Activated naive CD4-positive, alpha-beta T cell treated with anti-CD3 and anti-CD28 coated beads, Interleukin-2, amount 50 U/mL, for 16 hours (primary cell): ENCODE results near the gene PACSIN2.
"Not testable (repeated sequence)": the region's sequence is repeated elsewhere in the genome, so short reads cannot be mapped to it uniquely, and the experiment has no call there.

Experiments used
- DNase-seq: peaks from one replicate; pipeline ENCODE4 v3.0.0-alpha.2; 2020

PACSIN2 gene

DNA sequence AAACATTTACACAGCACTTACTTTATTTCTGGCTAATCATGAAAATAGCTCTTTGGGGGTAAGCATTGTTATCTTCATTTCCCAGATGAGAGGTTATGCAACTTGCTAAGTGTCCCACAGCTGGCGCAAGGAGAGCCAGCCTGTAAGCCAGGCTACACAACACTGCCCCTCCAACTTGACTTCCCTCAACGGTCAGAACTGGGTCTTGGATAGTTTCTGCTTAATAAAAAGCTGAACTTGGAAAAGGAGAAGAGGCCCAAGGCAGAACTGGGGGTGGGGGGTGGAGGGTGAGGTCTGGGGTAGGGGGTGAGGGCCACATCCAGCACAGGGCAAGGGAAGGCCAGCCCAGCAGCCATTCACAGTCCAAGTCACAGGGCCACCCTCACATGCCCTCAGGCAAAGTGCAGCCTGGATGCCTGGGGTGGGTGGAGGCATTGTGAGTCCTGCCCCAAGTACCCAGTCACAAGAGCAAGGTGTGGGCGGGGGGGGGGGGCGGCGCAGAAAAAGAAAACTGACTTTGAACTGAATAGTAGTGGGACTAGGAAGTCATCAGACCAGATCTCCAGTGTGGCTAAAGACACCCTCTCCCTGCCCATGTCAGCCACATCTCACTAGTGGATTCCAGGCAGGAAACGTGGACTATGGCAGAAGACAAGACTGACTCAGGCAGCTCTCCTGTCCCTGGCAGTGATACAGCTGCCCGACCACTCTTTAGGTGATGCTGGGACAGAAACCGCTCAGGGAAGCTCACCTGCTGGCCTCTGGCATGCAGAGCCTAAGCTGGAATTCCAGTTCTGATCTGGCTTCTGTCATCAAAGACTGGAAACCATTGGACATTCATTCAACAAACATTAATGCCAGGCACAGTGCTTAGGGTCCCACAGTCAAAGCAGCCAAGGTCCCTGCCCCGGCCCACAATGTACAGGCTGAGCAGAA lies 52.4 kb downstream of the PACSIN2 start:
- DNase-seq = no peak

DNA sequence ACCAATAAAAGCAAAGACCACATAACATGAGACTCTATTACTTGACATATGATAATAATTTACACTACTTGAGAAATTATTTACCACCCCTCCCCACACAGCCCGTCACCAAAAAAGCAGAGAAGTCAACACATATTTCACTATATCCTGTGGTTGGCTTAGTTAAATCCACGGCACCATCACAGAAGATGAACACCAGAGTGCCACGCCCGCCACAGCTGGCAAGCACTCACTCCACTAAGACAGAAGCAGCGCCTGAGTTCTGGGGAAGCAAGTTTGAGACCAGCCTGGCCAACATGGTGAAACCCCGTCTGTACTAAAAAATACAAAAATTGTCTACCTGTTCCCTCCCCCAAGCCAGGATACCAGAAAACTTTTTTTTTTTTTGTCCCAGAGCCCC lies 53.1 kb downstream of the PACSIN2 start:
- no peak for DNase-seq

DNA sequence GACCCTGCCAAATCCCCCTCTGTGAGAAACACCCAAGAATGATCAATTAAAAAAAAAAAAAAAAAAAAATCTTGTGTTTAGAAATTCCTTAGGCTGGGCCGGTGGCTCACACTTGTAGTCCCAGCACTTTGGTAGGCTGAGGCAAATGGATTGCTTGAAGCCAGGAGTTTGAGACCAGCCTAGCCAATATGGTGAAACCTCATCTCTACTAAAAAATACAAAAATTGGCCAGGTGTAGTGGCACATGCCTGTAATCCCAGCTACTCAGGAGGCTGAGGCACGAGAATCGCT lies 53.6 kb downstream of the PACSIN2 start:
- DNase-seq = not testable (repeated sequence)

DNA sequence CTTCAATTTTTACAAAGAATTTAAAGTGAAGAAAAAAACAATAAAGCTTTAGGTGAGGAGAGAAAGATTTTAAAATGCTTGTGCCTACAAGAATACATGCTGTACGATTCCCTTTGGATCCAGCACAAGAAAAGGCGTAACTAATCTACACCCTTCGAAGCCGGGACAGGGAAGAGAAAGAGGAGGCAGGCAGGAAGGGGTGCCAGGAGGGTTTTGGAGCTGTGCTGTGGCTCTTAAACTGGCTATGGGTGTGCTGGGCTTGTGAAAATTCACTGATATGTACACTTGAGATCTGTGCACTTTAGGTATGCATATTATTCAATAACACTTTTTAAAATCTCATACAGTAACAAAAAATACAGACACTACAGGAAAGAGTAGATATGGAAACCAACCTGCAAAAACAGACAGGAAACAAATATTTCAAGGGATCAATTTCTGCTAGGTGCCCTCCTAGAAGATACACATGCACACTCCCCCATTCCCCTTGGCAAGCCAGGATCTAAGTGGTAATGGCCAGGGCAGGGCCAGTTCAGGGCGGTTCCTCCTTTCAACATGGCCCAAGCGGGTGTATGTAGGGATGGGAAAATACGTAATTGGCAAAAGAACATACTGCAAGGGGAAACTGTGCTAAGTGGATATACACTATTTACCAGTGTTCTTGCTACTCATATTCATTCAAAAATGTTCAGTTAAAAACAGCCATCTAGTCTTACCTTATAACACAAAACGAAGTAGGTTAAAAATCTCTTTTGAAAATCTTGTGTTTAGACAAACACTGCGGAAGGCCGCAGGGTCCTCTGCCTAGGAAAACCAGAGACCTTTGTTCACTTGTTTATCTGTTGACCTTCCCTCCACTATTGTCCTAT lies 54.2 kb downstream of the PACSIN2 start:
- DNase-seq = no peak

DNA sequence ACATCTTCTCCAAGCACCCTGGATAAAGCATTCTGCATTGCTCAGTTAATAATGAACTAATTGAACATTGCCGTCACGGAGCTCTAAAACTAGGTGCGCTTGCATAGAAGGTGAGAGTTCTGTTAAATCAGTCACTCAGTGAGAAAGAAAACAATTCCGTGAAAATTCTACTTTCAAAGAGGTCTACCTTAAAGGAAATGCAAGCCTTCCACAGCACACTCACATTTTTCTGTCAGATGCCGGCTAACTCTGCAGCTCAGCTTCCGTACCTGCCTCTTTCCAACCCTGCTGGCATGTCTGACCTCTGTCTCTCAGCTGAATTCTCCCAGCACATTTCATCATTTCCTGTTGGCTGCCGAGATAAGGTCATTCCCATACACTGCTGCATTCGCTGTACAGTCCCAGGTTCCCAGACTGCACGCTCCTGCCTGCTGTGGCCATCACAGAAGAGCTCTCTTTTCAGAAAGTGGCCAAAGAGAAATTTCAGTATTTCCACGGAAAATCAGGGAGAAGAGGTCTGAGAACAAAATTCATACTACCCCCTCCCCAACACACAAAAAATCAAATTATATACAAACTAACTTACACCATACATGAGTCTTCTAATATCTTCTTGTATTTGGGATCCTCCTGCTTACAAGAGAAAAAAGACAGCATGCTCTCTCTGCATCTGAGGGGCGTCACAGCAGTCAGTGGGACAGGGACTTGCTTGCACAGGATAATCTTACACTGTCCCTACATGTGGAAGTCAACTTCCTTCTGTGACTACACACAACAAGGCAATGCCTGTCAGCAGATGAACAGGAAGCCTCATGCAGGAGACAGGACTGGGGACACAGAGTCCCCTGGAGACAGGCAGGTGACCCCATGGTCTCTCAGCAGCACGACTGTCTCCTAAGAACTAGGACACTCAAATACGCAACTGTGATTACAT lies 55.1 kb downstream of the PACSIN2 start:
- DNase-seq = no peak

DNA sequence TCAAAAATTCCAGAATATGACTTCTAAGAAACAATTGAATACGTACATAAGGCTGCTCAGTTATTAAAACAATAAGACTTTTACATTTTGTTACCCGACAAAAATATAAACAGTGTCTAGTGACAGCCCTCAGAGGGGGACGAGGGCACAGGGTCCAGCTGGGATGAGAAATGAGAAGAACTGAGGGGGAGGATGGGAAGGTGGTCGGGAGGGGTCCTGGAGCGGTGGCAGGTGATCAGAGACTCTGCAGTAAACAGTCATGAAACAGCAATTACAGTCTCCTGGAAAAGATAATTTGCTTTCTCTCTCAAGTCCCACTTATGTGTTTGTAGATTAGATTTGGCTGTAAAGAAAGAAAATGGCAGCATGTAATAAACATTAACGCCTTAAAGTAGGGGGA lies 56.0 kb downstream of the PACSIN2 start:
- DNase-seq = no peak

DNA sequence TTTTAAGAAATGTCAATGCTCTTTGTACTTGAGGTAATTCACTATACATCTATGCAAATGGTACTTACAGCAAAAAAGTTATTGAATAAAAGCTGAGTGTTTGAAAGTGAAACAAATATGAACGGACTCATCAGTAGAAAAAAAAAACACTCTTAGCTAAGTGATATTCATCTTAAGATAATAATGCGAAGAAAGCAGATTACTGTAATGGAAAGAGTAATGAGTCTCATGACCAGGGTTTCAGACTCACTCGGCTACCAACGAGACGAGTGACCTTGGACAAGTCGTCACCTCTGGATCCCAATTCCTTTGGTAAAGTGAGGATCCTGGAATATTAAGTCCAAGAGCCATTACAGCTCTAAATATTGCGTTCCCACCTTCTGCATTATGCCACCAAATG lies 57.0 kb downstream of the PACSIN2 start:
- DNase-seq = no peak

DNA sequence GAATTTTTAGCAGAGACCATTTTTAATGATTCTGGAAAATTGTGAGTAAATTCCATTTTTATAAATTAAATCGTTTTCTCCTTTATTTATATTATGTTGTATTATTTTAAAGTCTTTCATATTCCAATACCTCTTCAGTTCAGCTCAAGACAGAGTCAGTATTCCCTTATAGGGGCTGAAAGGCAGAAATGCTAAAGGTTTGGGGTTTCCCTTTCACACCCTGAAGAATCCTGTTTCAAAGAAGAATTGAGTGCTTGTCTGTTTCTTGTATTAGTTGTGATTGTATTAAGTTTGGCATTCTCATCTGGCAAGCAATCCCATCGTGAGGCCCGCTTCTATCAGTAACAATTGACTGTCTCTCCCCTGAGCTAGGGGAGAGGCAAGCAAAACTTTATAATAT lies 57.4 kb downstream of the PACSIN2 start:
- no peak for DNase-seq

DNA sequence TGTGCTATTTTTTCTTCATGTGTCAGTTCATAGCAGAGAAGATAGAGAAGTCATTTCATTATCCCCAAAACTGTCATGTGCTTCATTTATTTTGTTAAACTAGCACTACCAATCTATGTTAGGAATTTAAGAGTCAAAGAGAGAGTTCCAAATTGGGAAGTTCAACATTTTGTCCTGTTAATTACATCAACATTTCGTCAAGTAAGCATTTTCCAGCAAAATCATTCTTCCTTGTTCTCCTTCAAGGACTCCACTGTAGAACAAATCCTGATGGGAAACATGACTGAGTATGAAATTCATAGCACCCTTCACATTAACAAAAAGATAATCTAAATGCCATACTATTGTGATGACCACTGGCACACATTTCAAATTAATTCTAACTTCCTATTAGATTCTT lies 59.1 kb downstream of the PACSIN2 start:
- DNase-seq = no peak

DNA sequence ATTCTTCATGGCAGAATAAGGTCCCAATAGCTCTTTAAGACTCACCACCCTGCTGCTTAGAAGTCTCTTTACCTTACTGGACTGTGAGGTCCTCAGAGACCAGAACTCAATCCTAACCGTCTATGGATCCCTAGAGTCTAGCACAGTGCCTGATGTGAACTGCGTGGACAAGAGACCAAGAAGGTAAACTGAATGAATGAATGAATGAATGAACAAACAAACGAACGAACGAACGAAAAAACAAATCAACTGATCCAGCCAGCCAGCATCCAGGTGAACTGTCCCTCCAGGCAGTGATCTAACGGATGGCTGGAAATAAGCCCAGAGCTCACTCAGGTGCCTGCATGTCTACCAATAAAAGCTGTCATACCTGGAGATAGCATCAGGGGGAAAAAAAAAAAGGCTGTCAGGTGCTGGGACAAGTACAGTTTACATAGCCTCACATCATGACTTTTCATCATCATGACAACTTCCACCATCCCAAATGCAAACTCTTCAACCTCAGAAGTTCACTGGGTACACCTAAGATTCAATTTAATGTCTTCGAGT lies 59.8 kb downstream of the PACSIN2 start:
- no peak for DNase-seq

DNA sequence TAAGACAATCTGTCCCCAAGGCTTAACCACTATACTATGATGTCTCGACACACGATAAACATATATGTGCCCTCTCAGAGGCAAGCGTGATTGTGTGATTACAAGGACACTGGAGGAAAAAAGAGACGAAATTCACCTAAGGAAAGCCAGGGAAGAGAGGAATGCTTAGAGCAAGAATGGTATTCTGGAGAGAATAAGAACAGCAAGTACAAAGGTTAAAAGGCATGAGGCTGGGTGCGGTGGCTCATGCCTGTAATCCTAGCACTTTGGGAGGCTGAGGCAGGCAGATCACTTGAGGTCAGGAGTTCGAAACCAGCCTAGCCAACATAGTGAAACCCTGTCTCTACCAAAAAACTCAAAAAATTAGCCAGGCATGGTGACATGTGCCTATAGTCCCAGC lies 61.2 kb downstream of the PACSIN2 start:
- DNase-seq = not testable (repeated sequence)

DNA sequence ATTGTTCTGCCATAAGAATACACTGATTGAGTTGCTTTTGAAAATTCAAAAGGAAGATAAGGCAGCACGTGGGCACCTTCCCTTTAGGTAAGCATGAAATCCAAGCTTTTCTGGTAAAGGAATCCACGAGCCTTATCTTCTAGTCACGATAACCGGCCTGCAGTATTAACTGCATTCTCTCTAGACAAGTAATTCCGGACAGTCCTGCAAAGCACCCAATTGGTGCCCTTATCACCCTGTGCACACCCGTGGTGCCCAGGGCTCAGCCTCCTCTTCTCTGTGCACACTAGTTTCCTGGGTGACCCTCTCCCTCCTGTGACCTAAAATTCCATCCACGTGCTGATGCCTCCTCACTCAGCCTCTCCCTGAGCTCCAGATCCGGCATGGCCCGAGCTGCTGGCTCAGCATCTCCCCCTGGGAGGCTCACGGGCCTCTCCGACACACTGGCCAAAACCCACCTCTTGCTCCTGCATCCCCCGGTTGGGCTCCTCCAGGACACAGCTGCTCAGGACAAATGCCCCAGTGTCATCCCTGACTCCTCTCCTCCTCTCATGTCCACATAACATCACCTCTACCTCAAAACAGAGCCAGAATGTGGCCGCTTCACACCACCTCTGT lies 63.7 kb downstream of the PACSIN2 start:
- DNase-seq = no peak

DNA sequence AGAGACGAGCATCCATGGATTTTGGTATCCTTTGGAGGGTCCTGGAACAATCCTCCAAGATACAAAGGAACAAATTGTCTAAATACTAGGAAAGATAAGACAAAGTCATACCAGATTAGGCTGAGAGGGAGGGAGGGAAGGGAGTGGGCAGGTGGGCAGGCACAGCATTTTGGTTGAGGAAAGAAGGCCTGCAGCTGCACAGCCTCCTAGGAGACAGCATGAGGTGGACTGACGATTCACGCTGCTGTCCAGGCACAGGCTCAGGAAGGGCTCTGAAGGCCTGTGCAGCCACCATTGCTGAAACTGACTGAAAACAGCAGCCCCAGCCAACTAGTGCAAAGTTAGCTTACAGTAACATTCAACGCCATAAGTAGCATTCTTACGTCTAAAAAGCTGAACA lies 64.7 kb downstream of the PACSIN2 start:
- no peak for DNase-seq

DNA sequence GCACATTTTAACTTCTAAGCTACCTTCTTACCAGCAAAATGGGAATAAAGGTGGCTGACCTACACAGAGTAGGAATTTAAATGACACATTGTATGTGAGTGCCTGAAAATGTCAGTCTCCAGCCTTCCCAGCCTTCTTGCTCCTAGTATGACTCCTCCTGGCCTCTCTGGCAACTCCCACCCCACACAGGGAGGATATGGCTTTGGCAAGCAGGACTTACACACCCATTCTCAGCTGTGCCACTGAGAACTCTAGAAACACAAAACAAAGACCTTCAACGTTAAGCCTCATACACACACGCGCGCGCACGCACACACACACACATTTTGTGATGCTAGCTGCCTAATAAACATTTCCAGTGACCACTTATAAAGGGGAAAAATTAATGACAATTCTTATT lies 65.8 kb downstream of the PACSIN2 start:
- no peak for DNase-seq

DNA sequence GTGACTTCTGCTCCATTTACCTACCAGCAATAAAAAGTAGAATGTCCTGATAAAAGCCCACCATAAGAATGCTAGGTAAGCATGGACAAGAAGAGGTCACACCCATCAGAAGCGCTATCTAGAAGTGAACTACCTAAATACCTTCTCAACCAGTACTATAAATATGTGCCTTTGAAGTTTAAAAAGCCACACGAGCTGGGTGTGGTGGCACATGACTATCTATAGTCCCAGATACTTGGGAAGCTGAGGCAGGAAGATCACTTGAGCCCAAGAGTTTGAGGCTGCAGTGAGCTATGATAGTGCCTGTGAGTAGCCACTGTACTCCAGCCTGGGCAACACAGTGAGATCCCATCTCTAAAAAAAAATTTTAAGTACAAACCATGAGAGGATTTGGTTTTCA lies 66.7 kb downstream of the PACSIN2 start:
- DNase-seq = no peak

DNA sequence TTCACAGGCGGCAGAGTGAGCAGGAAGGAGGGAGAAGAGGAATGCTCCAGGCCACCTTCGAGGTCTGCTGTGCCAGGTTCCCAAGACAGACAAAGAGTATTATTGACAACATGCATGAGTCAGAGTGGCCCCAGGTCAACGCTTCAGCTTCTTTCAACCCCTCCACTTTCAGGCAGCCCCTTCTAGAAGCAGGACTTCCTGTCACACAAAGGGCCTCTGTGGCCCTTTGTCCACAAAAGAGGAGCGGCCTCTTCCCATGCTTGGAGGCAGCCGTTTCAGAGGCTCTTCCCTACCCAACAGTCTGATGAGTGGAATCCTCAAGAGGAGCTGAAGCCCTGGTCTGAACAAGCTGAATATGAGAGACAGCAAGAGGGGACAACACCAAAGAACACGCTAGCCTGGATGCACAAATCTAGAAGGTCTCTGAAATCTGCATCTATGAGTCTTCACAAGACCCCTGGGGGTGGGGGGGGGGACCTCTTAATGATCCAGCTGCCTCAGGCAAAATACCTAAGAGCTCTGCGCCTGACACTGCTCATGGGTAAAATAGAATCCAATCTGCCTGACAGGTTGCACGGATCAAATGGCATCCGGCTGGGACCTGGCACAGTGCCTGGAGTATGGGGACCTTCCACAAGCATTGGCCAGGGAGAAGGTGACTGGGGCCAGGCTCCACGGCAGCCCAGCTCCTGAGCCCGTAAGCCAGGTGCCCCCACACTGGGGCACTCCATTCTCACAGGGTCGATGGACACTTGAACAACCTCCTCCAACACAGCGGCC lies 67.5 kb downstream of the PACSIN2 start:
- no peak for DNase-seq

DNA sequence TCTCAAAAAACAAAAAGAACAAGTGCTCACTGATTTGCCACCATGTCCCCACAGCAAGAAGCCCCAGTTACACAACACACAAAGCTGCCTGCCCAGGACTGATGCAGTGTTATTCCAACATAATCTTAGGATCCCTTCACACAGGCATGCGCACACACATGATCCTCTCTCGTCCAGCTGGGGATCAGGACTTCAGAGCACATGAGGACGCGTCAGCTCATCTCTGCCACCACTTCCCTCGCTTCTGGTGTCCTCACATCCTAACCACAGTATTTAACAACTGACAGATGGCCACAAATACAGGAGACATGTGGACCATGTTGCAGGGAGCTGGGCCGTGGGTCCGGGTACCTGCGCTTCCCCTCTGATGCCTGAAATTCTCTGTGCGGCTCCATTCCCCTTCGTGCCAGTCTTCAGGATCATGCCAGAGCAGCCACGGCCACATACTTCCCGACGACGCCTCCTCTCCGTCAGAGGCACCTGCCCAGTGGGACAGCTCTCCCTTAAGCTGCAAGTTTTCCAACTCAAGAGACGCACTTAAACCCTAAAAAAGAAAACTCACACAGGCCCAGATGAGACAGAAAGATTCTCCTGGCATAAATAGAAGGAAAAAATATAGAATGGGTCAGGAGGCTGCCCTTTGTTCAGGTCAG lies 68.3 kb downstream of the PACSIN2 start:
- DNase-seq = no peak

DNA sequence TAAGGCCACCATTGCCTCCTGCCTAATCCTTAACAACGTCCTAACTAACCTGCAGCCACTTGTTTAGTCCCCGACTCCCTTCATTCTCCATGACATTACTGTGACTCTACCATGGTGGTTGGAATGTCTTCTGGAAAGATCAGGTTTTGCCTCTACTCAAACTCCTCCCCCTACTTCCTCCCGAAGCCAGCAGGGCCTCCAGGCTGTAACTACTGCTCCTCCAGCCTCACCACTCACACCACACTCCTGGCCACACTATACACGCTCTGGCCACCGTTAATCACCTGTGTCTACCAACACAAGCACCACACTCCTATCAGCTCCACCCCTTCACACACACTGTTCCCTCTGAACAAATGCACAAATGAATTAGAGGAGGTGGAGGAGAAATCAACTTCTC lies 69.2 kb downstream of the PACSIN2 start:
- DNase-seq = no peak

DNA sequence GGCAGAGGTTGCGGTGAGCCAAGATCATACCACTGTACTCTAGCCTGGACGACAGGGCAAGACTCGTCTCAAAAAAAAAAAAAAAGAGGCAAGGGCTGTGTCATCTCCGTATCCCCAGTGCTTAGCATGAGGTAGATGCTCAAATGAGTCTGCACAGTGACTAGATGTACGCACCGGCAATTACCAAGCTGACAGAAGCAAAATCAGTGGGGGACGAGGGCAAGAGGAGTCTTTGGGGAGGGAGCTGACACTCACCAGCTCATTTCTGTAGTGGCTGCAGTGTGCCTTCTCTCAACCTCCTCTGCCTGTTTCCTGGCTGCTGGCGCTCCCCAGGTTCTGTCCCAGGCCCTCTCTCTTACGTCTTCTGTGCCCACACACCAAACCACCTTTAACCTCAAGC lies 69.9 kb downstream of the PACSIN2 start:
- DNase-seq = no peak

DNA sequence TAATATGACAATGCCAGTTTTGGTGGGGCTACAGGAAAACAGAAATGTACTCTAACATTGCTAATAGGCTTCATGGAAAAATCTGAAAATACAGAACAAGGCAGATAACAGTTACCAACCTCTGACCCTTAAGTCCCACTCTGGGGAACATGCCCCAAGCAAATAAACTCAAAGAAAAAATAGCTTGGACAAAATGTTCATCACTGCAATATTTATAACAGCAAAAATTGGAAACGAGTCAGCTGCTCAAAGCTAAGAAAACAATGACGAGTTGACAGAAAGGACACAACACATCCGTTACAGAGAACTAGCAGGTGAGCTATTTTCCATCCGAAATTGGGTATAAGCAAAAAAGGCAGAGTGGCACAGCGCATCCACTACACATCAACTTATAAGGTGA lies 70.5 kb downstream of the PACSIN2 start:
- DNase-seq = no peak

DNA sequence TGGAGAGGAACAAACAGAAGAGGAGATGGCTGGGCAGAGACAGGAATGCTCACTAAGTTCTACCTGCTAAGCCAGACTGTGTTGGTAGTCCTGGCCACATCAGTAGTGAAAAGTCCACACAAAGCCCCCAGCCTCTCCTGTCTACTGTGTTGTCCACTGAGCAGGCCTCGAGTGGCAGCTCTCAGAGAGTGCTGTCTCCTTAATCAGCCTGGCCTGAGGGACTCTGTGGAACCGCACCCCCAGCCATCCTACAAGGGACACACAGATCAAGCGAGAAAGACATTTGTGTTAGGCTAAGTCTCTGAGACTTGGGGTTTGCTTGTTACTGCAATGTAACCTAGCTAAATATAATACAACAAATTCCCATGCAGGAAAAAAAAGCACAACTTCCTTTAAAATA lies 71.0 kb downstream of the PACSIN2 start:
- no peak for DNase-seq
